SK-N-SH treated with all-trans-retinoic acid at 6 μM for 48 hours (cell line): Measurements from ENCODE around the gene DLG1.

ENCODE experiments used
- BACH2 ChIP-seq: fragments of 250-450 bp; sonication (Bioruptor Pico); IDR thresholded peaks from 2 replicates; pipeline ENCODE4 v1.9.0; 2021; ENCODE audit warnings: mild to moderate bottlenecking, borderline replicate concordance
- CSDC2 ChIP-seq: fragments of 250-450 bp; sonication (Bioruptor Pico); IDR thresholded peaks from 2 replicates; pipeline ENCODE4 v1.5.0; 2020; ENCODE audit warnings: mild to moderate bottlenecking, moderate library complexity
- ESRRG ChIP-seq: fragments of 250-450 bp; sonication (Bioruptor Pico); IDR thresholded peaks from 2 replicates; pipeline ENCODE4 v1.6.1; 2021; ENCODE audit warnings: mild to moderate bottlenecking
- OSR1 ChIP-seq: fragments of 250-450 bp; sonication (Bioruptor Pico); IDR thresholded peaks from 2 replicates; pipeline ENCODE4 v1.8.0; 2022; ENCODE audit warnings: moderate library complexity, mild to moderate bottlenecking, inconsistent platforms
- PPARA ChIP-seq: fragments of 250-450 bp; sonication (Bioruptor Pico); IDR thresholded peaks from 2 replicates; pipeline ENCODE4 v1.5.0; 2020; ENCODE audit warnings: mild to moderate bottlenecking, borderline replicate concordance
- TCF4 ChIP-seq: fragments of 250-450 bp; sonication (Bioruptor Pico); IDR thresholded peaks from 2 replicates; pipeline ENCODE4 v1.8.0; 2021; ENCODE audit warnings: mild to moderate bottlenecking, moderate library complexity, borderline replicate concordance
- ZC3H10 ChIP-seq: fragments of 250-450 bp; sonication (Bioruptor Pico); IDR thresholded peaks from 2 replicates; pipeline ENCODE4 v1.5.1; 2021; ENCODE audit warnings: mild to moderate bottlenecking, moderate library complexity
- ZNF8 ChIP-seq: fragments of 450-650 bp; formaldehyde crosslinking; IDR thresholded peaks from 2 replicates; pipeline ENCODE4 v1.5.0; 2020; ENCODE audit warnings: mild to moderate bottlenecking, moderate library complexity
- TF ChIP-seq, protein P1 (sequence below): fragments of 250-450 bp; sonication (Bioruptor Pico); IDR thresholded peaks from 2 replicates; pipeline ENCODE4 v1.5.1; 2020; ENCODE audit warnings: low read depth, mild to moderate bottlenecking, moderate library complexity

- TF ChIP-seq CSDC2 (CRISPR knock-in tag) (no peak), ESRRG (no peak), PPARA (CRISPR knock-in tag) (no peak), BACH2 (CRISPR knock-in tag) (no peak), OSR1 (CRISPR knock-in tag) (no peak), ZNF8 (CRISPR knock-in tag) (no peak), ZC3H10 (CRISPR knock-in tag) (no peak), TCF4 (CRISPR knock-in tag) (no peak)
- TF ChIP-seq, protein P1, sequence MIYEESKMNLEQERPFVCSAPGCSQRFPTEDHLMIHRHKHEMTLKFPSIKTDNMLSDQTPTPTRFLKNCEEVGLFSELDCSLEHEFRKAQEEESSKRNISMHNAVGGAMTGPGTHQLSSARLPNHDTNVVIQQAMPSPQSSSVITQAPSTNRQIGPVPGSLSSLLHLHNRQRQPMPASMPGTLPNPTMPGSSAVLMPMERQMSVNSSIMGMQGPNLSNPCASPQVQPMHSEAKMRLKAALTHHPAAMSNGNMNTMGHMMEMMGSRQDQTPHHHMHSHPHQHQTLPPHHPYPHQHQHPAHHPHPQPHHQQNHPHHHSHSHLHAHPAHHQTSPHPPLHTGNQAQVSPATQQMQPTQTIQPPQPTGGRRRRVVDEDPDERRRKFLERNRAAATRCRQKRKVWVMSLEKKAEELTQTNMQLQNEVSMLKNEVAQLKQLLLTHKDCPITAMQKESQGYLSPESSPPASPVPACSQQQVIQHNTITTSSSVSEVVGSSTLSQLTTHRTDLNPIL, result no peak
Measured at GRCh38 chr3:197076415-197076814, 222.0 kb downstream of the DLG1 start.
